RWPE1 (cell line): ENCODE results near the gene CDH10.

ENCODE experiments used
- CTCF ChIA-PET: fragments of 350-600 bp; sonication (Branson Sonifier 250); formaldehyde crosslinking; extraction: SDS; loops from one replicate; lab custom pipeline; 2021; lab: Yijun Ruan, JAX
- POLR2A ChIA-PET: fragments of 400-600 bp; formaldehyde crosslinking; extraction: SDS; loops from one replicate; lab custom pipeline; 2020; ENCODE audit warnings: antibody characterized with exemption; ENCODE audit not compliant: low non-redundant PET; lab: Yijun Ruan, JAX
- DNase-seq: peaks from one replicate; pipeline ENCODE4 v3.0.0; 2012; ENCODE audit warnings: low spot score
- H3K27ac ChIP-seq: fragments of 450-650 bp; 2 replicates; pipeline ENCODE4 v1.5.1; 2017
- CTCF ChIP-seq: fragments of 450-650 bp; conservative IDR thresholded peaks from 2 replicates; pipeline ENCODE4 v1.5.1; 2017; ENCODE audit warnings: low read depth, mild to moderate bottlenecking

The CDH10 gene

GRCh38 chr5:24492229-24492628 is 152.5 kb downstream of the CDH10 start:
- DNase-seq, result no peak
- ChIA-PET CTCF (no interaction called here), POLR2A (no interaction called here)
- no peak for TF ChIP-seq CTCF
- no peak overlapping the region for H3K27ac ChIP-seq

- TF ChIP-seq CTCF, result no peak
- ChIA-PET POLR2A (no interaction called here), CTCF (no interaction called here)
- DNase-seq, result no peak
- no peak overlapping the region for H3K27ac ChIP-seq
Observed at GRCh38 chr5:24491490-24491889, 153.3 kb downstream of the CDH10 start.

- CTCF ChIA-PET, result interaction anchor here (0.5 to 0.6 kb wide), 2 partner anchors 159 to 390 kb away, joined by 3 to 4 read pairs; no protein-coding TSS in a partner anchor
- TF ChIP-seq CTCF, result no peak
- POLR2A ChIA-PET, result no interaction called here
- H3K27ac ChIP-seq, result no peak overlapping the region
- no peak for DNase-seq
Observed at GRCh38 chr5:24487368-24488229, 157.2 kb downstream of the CDH10 start.

- CTCF ChIA-PET, result no interaction called here
- POLR2A ChIA-PET, result no interaction called here
- no peak for TF ChIP-seq CTCF
- H3K27ac ChIP-seq, result no peak overlapping the region
- DNase-seq, result no peak
Observed at GRCh38 chr5:24480952-24481351, 163.8 kb downstream of the CDH10 start.

GRCh38 chr5:24477958-24478357 is 166.8 kb downstream of the CDH10 start:
- CTCF ChIA-PET, result no interaction called here
- no peak for TF ChIP-seq CTCF
- H3K27ac ChIP-seq, result no peak overlapping the region
- POLR2A ChIA-PET, result no interaction called here
- DNase-seq, result no peak

GRCh38 chr5:24475101-24475500 is 169.7 kb downstream of the CDH10 start:
- no peak overlapping the region for H3K27ac ChIP-seq
- no peak for TF ChIP-seq CTCF
- ChIA-PET CTCF (interaction anchor here (0.7 kb wide), 1 partner anchor 24 kb away, joined by 3 read pairs; no protein-coding TSS in a partner anchor), POLR2A (no interaction called here)
- DNase-seq, result no peak
